C4-2B (cell line): ENCODE data around the gene ZNF613.

Source experiments
- ZFX ChIP-seq: fragments of 450-650 bp; IDR thresholded peaks from 2 replicates; pipeline ENCODE4 v1.6.1; 2017
- TF ChIP-seq, protein P1 (sequence below): fragments of 450-650 bp; conservative IDR thresholded peaks from 2 replicates; pipeline ENCODE4 v1.5.1; 2017; ENCODE audit warnings: mild to moderate bottlenecking

DNA sequence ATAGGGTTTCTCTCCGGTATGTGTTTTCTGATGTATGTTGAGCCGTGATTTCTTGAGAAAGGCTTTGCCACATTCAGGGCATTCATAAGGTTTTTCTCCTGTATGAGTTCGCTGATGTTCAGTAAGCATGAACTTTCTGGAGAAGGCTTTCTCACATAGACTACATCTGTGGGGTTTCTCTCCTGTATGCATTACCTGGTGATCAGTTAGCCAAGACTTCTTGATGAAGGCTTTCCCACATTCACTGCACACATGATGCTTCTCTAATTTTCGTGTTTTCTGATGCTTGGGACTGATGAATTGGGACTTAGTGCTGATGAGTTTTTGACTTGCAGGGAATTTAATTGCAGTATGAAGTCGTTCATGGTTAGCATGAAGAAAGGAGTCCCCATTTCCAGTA is 38.3 kb downstream of the ZNF613 start:
- TF ChIP-seq, protein P1, sequence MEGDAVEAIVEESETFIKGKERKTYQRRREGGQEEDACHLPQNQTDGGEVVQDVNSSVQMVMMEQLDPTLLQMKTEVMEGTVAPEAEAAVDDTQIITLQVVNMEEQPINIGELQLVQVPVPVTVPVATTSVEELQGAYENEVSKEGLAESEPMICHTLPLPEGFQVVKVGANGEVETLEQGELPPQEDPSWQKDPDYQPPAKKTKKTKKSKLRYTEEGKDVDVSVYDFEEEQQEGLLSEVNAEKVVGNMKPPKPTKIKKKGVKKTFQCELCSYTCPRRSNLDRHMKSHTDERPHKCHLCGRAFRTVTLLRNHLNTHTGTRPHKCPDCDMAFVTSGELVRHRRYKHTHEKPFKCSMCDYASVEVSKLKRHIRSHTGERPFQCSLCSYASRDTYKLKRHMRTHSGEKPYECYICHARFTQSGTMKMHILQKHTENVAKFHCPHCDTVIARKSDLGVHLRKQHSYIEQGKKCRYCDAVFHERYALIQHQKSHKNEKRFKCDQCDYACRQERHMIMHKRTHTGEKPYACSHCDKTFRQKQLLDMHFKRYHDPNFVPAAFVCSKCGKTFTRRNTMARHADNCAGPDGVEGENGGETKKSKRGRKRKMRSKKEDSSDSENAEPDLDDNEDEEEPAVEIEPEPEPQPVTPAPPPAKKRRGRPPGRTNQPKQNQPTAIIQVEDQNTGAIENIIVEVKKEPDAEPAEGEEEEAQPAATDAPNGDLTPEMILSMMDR: no peak
- no peak for TF ChIP-seq ZFX
